ENCODE results near the gene UCKL1. TPM values are rescaled to one million over a fixed set of nuclear protein-coding genes. Genes with fewer than 3 reads are reported as not detected.
A peak's percentile ranks its signal among the peaks of the same experiment; 100 is the strongest.
"Not testable (repeated sequence)": the region's sequence is repeated elsewhere in the genome, so short reads cannot be mapped to it uniquely, and the experiment has no call there.

The UCKL1 gene
- total RNA-seq, 1 donor from 2014 or later: 31.5 TPM

GRCh38 chr20:63973636-63974401, 17.6 kb upstream of the UCKL1 start:
- Histone ChIP-seq H3K9me3 (no peaks in the 10 kb centered on the region), H3K27ac (peak overlapping the region; percentile 21), H3K4me3 (peak overlapping the region; percentile 45), H3K27me3 (ENCODE audit: low read depth) (no peaks in the 10 kb centered on the region), H3K4me1 (peaks cover 41% of the 10 kb centered on the region), H3K36me3 (no peaks in the 10 kb centered on the region)
- intact Hi-C loops (cut with DNase I): no loop called here
- ATAC-seq (peak; percentile 89 to 91), DNase-seq (peak; percentile 93)
- TF ChIP-seq, protein P1, sequence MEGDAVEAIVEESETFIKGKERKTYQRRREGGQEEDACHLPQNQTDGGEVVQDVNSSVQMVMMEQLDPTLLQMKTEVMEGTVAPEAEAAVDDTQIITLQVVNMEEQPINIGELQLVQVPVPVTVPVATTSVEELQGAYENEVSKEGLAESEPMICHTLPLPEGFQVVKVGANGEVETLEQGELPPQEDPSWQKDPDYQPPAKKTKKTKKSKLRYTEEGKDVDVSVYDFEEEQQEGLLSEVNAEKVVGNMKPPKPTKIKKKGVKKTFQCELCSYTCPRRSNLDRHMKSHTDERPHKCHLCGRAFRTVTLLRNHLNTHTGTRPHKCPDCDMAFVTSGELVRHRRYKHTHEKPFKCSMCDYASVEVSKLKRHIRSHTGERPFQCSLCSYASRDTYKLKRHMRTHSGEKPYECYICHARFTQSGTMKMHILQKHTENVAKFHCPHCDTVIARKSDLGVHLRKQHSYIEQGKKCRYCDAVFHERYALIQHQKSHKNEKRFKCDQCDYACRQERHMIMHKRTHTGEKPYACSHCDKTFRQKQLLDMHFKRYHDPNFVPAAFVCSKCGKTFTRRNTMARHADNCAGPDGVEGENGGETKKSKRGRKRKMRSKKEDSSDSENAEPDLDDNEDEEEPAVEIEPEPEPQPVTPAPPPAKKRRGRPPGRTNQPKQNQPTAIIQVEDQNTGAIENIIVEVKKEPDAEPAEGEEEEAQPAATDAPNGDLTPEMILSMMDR (IDR thresholded peaks at IDR 0.05): peak; percentile 99

- H3K9me3 ChIP-seq: no peaks in the 10 kb centered on the region
- no peak overlapping the region for H3K27ac ChIP-seq
- H3K27me3 ChIP-seq (ENCODE audit: low read depth): no peaks in the 10 kb centered on the region
- TF ChIP-seq, protein P1 (IDR thresholded peaks at IDR 0.05): no peak
- DNase-seq (no peak), ATAC-seq (no peak)
- intact Hi-C loops (cut with DNase I): no loop called here
- peaks cover 3% of the 10 kb centered on the region for H3K36me3 ChIP-seq
- H3K4me3 ChIP-seq: no peak overlapping the region
- H3K4me1 ChIP-seq: peaks cover 39% of the 10 kb centered on the region
Observed at GRCh38 chr20:63973160-63973479, 16.9 kb upstream of the UCKL1 start.

GRCh38 chr20:63972312-63973159, 16.3 kb upstream of the UCKL1 start:
- DNase-seq: no peak
- intact Hi-C loops (cut with DNase I): no loop called here

GRCh38 chr20:63971960-63972311, 15.7 kb upstream of the UCKL1 start:
- peaks cover 33% of the 10 kb centered on the region for H3K4me1 ChIP-seq
- intact Hi-C loops (cut with DNase I); H3K4me3 ChIP-seq; ATAC-seq; H3K27me3 ChIP-seq (ENCODE audit: low read depth); H3K9me3 ChIP-seq; DNase-seq; H3K27ac ChIP-seq: not testable (repeated sequence)
- H3K36me3 ChIP-seq: peaks cover 15% of the 10 kb centered on the region

More at GRCh38 chr20:63972312-63973159, 16.3 kb upstream of the UCKL1 start:
- Histone ChIP-seq H3K4me1 (peaks cover 33% of the 10 kb centered on the region), H3K27me3 (ENCODE audit: low read depth) (no peaks in the 10 kb centered on the region), H3K36me3 (peaks cover 9% of the 10 kb centered on the region), H3K9me3 (no peaks in the 10 kb centered on the region), H3K27ac (no peak overlapping the region), H3K4me3 (no peak overlapping the region)
- ATAC-seq: no peak
- TF ChIP-seq, protein P1 (IDR thresholded peaks at IDR 0.05): no peak

GRCh38 chr20:63970714-63971431, 14.7 kb upstream of the UCKL1 start:
- DNase-seq (no peak), ATAC-seq (no peak)
- TF ChIP-seq, protein P1 (IDR thresholded peaks at IDR 0.05): no peak
- no peaks in the 10 kb centered on the region for H3K9me3 ChIP-seq
- H3K4me1 ChIP-seq: peaks cover 33% of the 10 kb centered on the region
- intact Hi-C loops (cut with DNase I): no loop called here
- H3K4me3 ChIP-seq: no peak overlapping the region
- no peak overlapping the region for H3K27ac ChIP-seq
- H3K36me3 ChIP-seq: peaks cover 26% of the 10 kb centered on the region
- H3K27me3 ChIP-seq (ENCODE audit: low read depth): no peaks in the 10 kb centered on the region
